Loucy (cell line): Measurements from ENCODE around the gene SERPINE1.

Experiments
- EZH2phosphoT487 ChIP-seq: fragments of 200-600 bp; IDR thresholded peaks from 2 replicates; pipeline ENCODE4 v1.6.1; 2018; ENCODE audit warnings: antibody characterized with exemption, mild to moderate bottlenecking, moderate library complexity, borderline replicate concordance
- TF ChIP-seq, protein P1 (sequence below): fragments of 200-600 bp; sonication (generic); conservative IDR thresholded peaks from 2 replicates; pipeline ENCODE4 v1.5.1; 2014; ENCODE audit warnings: mild to moderate bottlenecking, antibody characterized with exemption, low read length

GRCh38 chr7:101096331-101096956 lies 30.5 kb upstream of the SERPINE1 start:
- TF ChIP-seq, protein P1, sequence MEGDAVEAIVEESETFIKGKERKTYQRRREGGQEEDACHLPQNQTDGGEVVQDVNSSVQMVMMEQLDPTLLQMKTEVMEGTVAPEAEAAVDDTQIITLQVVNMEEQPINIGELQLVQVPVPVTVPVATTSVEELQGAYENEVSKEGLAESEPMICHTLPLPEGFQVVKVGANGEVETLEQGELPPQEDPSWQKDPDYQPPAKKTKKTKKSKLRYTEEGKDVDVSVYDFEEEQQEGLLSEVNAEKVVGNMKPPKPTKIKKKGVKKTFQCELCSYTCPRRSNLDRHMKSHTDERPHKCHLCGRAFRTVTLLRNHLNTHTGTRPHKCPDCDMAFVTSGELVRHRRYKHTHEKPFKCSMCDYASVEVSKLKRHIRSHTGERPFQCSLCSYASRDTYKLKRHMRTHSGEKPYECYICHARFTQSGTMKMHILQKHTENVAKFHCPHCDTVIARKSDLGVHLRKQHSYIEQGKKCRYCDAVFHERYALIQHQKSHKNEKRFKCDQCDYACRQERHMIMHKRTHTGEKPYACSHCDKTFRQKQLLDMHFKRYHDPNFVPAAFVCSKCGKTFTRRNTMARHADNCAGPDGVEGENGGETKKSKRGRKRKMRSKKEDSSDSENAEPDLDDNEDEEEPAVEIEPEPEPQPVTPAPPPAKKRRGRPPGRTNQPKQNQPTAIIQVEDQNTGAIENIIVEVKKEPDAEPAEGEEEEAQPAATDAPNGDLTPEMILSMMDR = no peak
- no peak for TF ChIP-seq EZH2phosphoT487
